Heart left ventricle (tissue), 13 donors: Measurements from ENCODE around the gene PSEN2.

Experiments used
- POLR2A ChIP-seq, 2 donors: fragments of 450-650 bp; IDR thresholded peaks; one replicate each; pipeline ENCODE4 v1.6.1; 2017; ENCODE audit warnings: antibody characterized with exemption in 2 of 2, mild to moderate bottlenecking in 2 of 2, moderate library complexity in 2 of 2
- TF ChIP-seq, protein P1 (sequence below), 12 donors: fragments of 200-600 bp; sonication (generic) in 4 of 12; IDR thresholded peaks; one replicate each; pipeline versions ENCODE4 v1.5.0 to v1.8.0; 2018 to 2022; ENCODE audit warnings: antibody characterized with exemption in 12 of 12, mild to moderate bottlenecking in 5 of 12
- donor health status: ischemic (EF 13 %, LVEDD 7.1; RV severe dilation, severe dysfunction).
- donor health status: DM: no; HTN: yes; CAD: no.
- donor health status: DM: no; HTN: no; CAD: no.
- donor health status: ischemic (EF 25% LVEDD 6.9; RV normal size, moderate dysfunction).
- donor health status: ischemic (EF 25% LVEDD 5.7; RV mildly dilated, moderate dysfunction).
- donor health status: ischemic (EF 35%, LVEDD 5.7; RV mildly dilated, moderate dysfunction).
- donor health status: nonischemic (EF 11% LVEDD 7.7; RV severe dilation, severe dysfunction).
- donor health status: DM: yes; HTN: yes; CAD: no.
- donor health status: PGD.
- donor health status: ischemic (EF 29% LVEDD 5.4; RV normal size, mild dysfunction).
- donor health status: nonischemic (EF 23%, LVEDD 6.1; RV moderate dilation, normal function).

DNA sequence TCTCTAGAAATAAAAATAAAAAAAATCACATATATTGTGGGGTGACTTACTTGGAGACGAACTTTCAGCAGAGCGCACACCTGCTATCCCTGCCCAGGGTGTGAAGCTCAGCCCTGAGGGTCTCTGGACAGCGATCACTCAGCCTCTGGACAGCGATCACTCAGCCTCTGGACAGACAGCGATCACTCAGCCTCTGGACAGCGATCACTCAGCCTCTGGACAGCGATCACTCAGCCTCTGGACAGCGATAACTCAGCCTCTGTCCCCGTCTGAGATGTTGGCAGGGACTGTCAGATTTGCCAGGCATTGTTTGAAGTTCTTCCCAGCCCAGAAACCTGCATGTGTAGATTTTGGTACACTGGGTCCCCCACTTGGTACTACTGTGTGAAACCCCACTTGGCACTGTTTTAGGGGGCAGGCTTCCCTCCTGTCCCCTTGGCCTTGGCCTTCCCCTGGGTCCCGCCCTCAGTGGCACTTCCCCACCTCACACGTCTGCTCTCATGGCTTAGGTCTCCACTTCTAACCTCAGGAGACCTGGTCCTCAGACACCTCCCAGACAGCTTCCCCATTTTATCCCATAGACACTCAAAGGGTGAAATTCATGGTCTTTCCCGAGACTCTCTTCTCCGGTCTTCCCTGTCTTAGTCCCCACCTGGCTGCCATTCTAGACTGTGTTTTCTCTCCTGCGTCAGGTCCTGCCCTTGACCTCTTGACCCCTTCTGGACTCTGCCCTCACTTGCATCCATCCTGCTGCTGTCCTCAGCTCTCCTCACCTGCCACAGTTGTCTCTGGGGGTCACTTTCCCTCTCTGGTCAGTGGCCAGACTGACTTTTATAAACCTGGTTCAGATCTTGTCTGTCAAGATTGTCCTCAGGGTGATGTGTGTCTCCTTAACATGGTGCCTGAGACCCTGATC, 10.2 kb downstream of the PSEN2 start:
- TF ChIP-seq, protein P1, sequence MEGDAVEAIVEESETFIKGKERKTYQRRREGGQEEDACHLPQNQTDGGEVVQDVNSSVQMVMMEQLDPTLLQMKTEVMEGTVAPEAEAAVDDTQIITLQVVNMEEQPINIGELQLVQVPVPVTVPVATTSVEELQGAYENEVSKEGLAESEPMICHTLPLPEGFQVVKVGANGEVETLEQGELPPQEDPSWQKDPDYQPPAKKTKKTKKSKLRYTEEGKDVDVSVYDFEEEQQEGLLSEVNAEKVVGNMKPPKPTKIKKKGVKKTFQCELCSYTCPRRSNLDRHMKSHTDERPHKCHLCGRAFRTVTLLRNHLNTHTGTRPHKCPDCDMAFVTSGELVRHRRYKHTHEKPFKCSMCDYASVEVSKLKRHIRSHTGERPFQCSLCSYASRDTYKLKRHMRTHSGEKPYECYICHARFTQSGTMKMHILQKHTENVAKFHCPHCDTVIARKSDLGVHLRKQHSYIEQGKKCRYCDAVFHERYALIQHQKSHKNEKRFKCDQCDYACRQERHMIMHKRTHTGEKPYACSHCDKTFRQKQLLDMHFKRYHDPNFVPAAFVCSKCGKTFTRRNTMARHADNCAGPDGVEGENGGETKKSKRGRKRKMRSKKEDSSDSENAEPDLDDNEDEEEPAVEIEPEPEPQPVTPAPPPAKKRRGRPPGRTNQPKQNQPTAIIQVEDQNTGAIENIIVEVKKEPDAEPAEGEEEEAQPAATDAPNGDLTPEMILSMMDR (IDR thresholded peaks at IDR 0.05) = no peak
- TF ChIP-seq POLR2A (IDR thresholded peaks at IDR 0.05) = no peak
